ENCODE data around the gene EYS.

The EYS gene

DNA sequence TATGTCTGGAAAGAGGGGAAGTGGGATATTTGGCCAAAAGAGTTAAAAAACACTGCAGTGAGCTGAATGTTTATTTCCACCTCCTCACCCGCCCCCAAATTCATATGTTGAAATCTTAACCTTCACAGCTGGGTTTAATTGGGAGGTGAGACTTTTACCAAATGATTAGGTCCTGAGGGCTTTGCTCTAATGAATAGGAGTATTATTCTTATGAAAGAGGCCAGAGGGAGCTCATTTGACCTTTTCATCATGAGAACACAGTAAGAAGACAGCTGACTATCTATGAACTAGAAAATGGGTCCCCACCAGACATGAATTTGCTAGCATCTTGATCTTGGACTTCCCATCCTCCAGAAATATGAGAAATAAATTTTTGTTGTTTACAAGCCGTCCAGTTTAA lies 1042.5 kb downstream of the EYS start:
- in situ Hi-C loops (cut with HindIII; ENCODE audit: low sequenced_read_pairs), result no loop called here
- DNase-seq (ENCODE audit: low read depth, low spot score), result no peak
- no peak overlapping the region for H3K4me3 ChIP-seq (ENCODE audit: low read depth, low read length)
- TF ChIP-seq, protein P1, sequence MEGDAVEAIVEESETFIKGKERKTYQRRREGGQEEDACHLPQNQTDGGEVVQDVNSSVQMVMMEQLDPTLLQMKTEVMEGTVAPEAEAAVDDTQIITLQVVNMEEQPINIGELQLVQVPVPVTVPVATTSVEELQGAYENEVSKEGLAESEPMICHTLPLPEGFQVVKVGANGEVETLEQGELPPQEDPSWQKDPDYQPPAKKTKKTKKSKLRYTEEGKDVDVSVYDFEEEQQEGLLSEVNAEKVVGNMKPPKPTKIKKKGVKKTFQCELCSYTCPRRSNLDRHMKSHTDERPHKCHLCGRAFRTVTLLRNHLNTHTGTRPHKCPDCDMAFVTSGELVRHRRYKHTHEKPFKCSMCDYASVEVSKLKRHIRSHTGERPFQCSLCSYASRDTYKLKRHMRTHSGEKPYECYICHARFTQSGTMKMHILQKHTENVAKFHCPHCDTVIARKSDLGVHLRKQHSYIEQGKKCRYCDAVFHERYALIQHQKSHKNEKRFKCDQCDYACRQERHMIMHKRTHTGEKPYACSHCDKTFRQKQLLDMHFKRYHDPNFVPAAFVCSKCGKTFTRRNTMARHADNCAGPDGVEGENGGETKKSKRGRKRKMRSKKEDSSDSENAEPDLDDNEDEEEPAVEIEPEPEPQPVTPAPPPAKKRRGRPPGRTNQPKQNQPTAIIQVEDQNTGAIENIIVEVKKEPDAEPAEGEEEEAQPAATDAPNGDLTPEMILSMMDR (IDR thresholded peaks at IDR 0.05; ENCODE audit: low read depth, low read length), result no peak

- TF ChIP-seq, protein P1 (IDR thresholded peaks at IDR 0.05; ENCODE audit: low read depth, low read length), result no peak
- in situ Hi-C loops (cut with HindIII; ENCODE audit: low sequenced_read_pairs), result no loop called here
- no peak for DNase-seq (ENCODE audit: low read depth, low spot score)
- no peak overlapping the region for H3K4me3 ChIP-seq (ENCODE audit: low read depth, low read length)
Observed at GRCh38 chr6:64644024-64644423, 1063.0 kb downstream of the EYS start.

DNA sequence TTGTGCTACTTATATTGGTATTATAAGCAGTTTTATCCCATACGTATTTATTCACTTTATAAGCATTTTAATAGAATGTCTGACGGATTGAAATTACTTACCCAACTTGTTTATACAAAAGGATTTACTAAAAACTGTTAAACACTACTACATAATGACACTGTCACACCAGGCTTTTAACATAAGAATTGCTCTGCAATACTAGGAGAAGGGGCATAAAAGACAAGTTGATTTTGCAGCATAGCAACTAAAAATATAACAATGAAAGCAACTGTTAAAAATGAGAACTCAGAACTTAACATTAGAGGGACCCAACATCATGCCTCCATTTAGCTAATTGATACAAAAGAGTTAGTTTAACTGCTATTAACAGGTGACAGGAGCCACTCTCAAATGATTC lies 1076.1 kb downstream of the EYS start:
- TF ChIP-seq, protein P1 (IDR thresholded peaks at IDR 0.05; ENCODE audit: low read depth, low read length), result no peak
- no peak for DNase-seq (ENCODE audit: low read depth, low spot score)
- in situ Hi-C loops (cut with HindIII; ENCODE audit: low sequenced_read_pairs), result no loop called here
- H3K4me3 ChIP-seq (ENCODE audit: low read depth, low read length), result no peak overlapping the region

GRCh38 chr6:64622944-64623343 lies 1084.1 kb downstream of the EYS start:
- no peak overlapping the region for H3K4me3 ChIP-seq (ENCODE audit: low read depth, low read length)
- DNase-seq (ENCODE audit: low read depth, low spot score), result no peak
- TF ChIP-seq, protein P1 (IDR thresholded peaks at IDR 0.05; ENCODE audit: low read depth, low read length), result no peak
- in situ Hi-C loops (cut with HindIII; ENCODE audit: low sequenced_read_pairs), result no loop called here

DNA sequence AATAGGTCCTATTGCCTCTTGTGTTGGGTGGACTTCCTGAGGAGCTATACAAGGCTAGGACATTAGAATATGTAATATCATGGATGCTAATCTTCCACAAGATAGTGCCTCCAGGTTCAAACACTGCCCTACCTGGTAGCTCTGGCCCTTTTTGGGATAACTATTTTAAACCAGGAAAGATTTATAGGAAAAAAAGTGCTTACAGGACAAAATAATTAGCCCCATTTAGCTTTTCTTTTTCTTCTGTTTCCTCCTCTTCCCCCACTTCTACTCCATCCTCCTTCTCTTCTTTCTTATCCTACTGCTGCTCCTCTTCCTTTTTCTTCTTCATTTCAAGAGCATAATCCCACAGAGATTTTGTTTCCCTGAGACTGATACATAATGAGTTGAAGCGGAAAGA lies 1104.0 kb downstream of the EYS start:
- no peak for DNase-seq (ENCODE audit: low read depth, low spot score)
- in situ Hi-C loops (cut with HindIII; ENCODE audit: low sequenced_read_pairs), result no loop called here
- TF ChIP-seq, protein P1 (IDR thresholded peaks at IDR 0.05; ENCODE audit: low read depth, low read length), result no peak
- H3K4me3 ChIP-seq (ENCODE audit: low read depth, low read length), result no peak overlapping the region

GRCh38 chr6:64591676-64592036 lies 1115.4 kb downstream of the EYS start:
- DNase-seq (ENCODE audit: low read depth, low spot score), result no peak
- TF ChIP-seq, protein P1 (IDR thresholded peaks at IDR 0.05; ENCODE audit: low read depth, low read length), result no peak
- H3K4me3 ChIP-seq (ENCODE audit: low read depth, low read length), result no peak overlapping the region
- in situ Hi-C loops (cut with HindIII; ENCODE audit: low sequenced_read_pairs), result no loop called here
